NT2/D1 (cell line): ENCODE results near the gene DCBLD1.

Experiments
- YY1 ChIP-seq: IDR thresholded peaks from 2 replicates; pipeline ENCODE4 v1.6.1; 2011; ENCODE audit not compliant: insufficient read length, insufficient read depth
- ZNF274 ChIP-seq: IDR thresholded peaks from 2 replicates; pipeline ENCODE4 v1.6.1; 2011; ENCODE audit warnings: mild to moderate bottlenecking, low read depth, low read length

GRCh38 chr6:117546674-117547073, 64.2 kb downstream of the DCBLD1 start:
- TF ChIP-seq YY1 = no peak
- no peak for TF ChIP-seq ZNF274
